H1 (cell line): Measurements from ENCODE around the gene GSC. TPM values are rescaled to one million over a fixed set of nuclear protein-coding genes. Genes with fewer than 3 reads are reported as not detected.

Experiments
- CTCF ChIA-PET: fragments of 300-600 bp; sonication (Branson Sonifier 250); formaldehyde crosslinking; loops from one replicate; lab custom pipeline; 2021; ENCODE audit not compliant: partially characterized antibody; lab: Charles Lee
- POLR2A ChIA-PET: fragments of 300-600 bp; sonication (Branson Sonifier 250); formaldehyde crosslinking; loops from one replicate; lab custom pipeline; 2021; ENCODE audit warnings: inconsistent platforms; ENCODE audit not compliant: partially characterized antibody; lab: Charles Lee
- DNase-seq, 2 experiments: peaks; one replicate each; pipeline versions ENCODE4 v3.0.0 to v3.0.0-alpha.2; 2010 to 2022; ENCODE audit warnings: low spot score in 2 of 2, low read depth in 1 of 2, mixed read lengths in 1 of 2
- FAIRE-seq: peaks from 2 replicates; lab custom pipeline; 2011; peaks lifted over from hg19 to GRCh38; lab: Jason Lieb, UNC
- H2AFZ ChIP-seq: 2 replicates; pipeline ENCODE4 v1.8.1; 2012; ENCODE audit warnings: low read length, inconsistent platforms
- H2AK5ac ChIP-seq: 2 replicates; pipeline ENCODE4 v1.6.1; 2013; ENCODE audit warnings: low read depth, low read length
- H2BK120ac ChIP-seq: replicated peaks from 2 replicates; pipeline ENCODE3; 2013; ENCODE audit warnings: low read depth, low read length, inconsistent platforms
- H2BK12ac ChIP-seq: 2 replicates; pipeline ENCODE4 v1.6.1; 2013; ENCODE audit warnings: low read depth, low read length
- H2BK15ac ChIP-seq: 2 replicates; pipeline ENCODE4 v1.6.1; 2013; ENCODE audit warnings: low read length
- H2BK20ac ChIP-seq: 2 replicates; pipeline ENCODE4 v1.6.1; 2013; ENCODE audit warnings: low read length
- H2BK5ac ChIP-seq: 2 replicates; pipeline ENCODE4 v1.6.1; 2013; ENCODE audit warnings: low read depth, low read length
- H3K14ac ChIP-seq: 2 replicates; pipeline ENCODE4 v1.6.1; 2013; ENCODE audit warnings: inconsistent platforms; ENCODE audit not compliant: insufficient read length
- H3K18ac ChIP-seq: 2 replicates; pipeline ENCODE4 v1.6.1; 2013; ENCODE audit warnings: low read length; ENCODE audit errors: extremely low read depth
- H3K23ac ChIP-seq: 2 replicates; pipeline ENCODE4 v1.6.1; 2013; ENCODE audit warnings: inconsistent platforms; ENCODE audit not compliant: insufficient read length
- H3K23me2 ChIP-seq: 2 replicates; pipeline ENCODE4 v1.6.1; 2013; ENCODE audit warnings: low read depth, low read length
- H3K27ac ChIP-seq: 2 replicates; pipeline ENCODE4 v1.6.1; 2011; ENCODE audit warnings: low read depth, low read length, inconsistent platforms
- H3K27me3 ChIP-seq, 4 experiments: replicated peaks in 1 of 4; 1 replicate in 1 of 4; 2 replicates in 3 of 4; pipeline versions ENCODE4 v1.6.1 to v1.8.1; 2011 to 2013; ENCODE audit warnings: low read length in 3 of 4, mild to moderate bottlenecking in 3 of 4, inconsistent platforms in 2 of 4, mixed read lengths in 2 of 4, moderate library complexity in 1 of 4; ENCODE audit not compliant: control insufficient read depth in 3 of 4, insufficient read depth in 3 of 4; ENCODE audit errors: extremely low read depth in 1 of 4
- H3K36me3 ChIP-seq, 4 experiments: 2 replicates each; pipeline versions ENCODE4 v1.6.1 to v1.8.1; 2011 to 2013; ENCODE audit warnings: mild to moderate bottlenecking in 4 of 4, low read length in 3 of 4, moderate library complexity in 2 of 4, control low read depth in 1 of 4, inconsistent platforms in 1 of 4; ENCODE audit not compliant: insufficient read depth in 4 of 4, control insufficient read depth in 2 of 4
- H3K4ac ChIP-seq: replicated peaks from 2 replicates; pipeline ENCODE3; 2013; ENCODE audit warnings: low read length, low read depth, mixed read lengths, inconsistent platforms; ENCODE audit not compliant: insufficient read length
- H3K4me1 ChIP-seq, 4 experiments: replicated peaks in 1 of 4; 1 replicate in 1 of 4; 2 replicates in 3 of 4; pipeline versions ENCODE4 v1.6.1 to v1.8.1; 2011 to 2013; ENCODE audit warnings: low read length in 3 of 4, inconsistent platforms in 2 of 4, mixed read lengths in 1 of 4; ENCODE audit not compliant: insufficient read depth in 4 of 4, control insufficient read depth in 3 of 4
- H3K4me2 ChIP-seq, 2 experiments: 2 replicates each; pipeline versions ENCODE4 v1.6.1 to v1.8.1; 2011 to 2013; ENCODE audit warnings: low read depth in 2 of 2, low read length in 2 of 2, control low read depth in 1 of 2, inconsistent platforms in 1 of 2, mild to moderate bottlenecking in 1 of 2; ENCODE audit not compliant: insufficient read depth in 1 of 2
- H3K4me3 ChIP-seq, 4 experiments: fragments of 200-600, 300-600 bp in 1 of 4; sonication (generic), shearing (Covaris generic), sonication (Bioruptor Twin) in 1 of 4; 2 replicates each; pipeline versions ENCODE4 v1.5.1 to v1.8.1; 2011 to 2016; ENCODE audit warnings: low read length in 4 of 4, low read depth in 3 of 4, control low read depth in 2 of 4, inconsistent platforms in 2 of 4, mild to moderate bottlenecking in 2 of 4, mixed read lengths in 1 of 4, moderate library complexity in 1 of 4; ENCODE audit not compliant: insufficient read depth in 2 of 4; ENCODE audit errors: extremely low read depth in 1 of 4
- H3K56ac ChIP-seq: replicated peaks from 2 replicates; pipeline ENCODE3; 2013; ENCODE audit warnings: low read depth, mild to moderate bottlenecking, mixed read lengths, low read length, inconsistent platforms; ENCODE audit not compliant: insufficient read length
- H3K79me1 ChIP-seq: 2 replicates; pipeline ENCODE4 v1.6.1; 2013; ENCODE audit warnings: low read depth, low read length, control low read depth
- H3K79me2 ChIP-seq, 2 experiments: 2 replicates each; pipeline versions ENCODE4 v1.6.1 to v1.8.1; 2012 to 2013; ENCODE audit warnings: low read length in 2 of 2, mild to moderate bottlenecking in 2 of 2, inconsistent platforms in 1 of 2; ENCODE audit not compliant: insufficient read depth in 2 of 2, control insufficient read depth in 1 of 2
- H3K9ac ChIP-seq, 4 experiments: replicated peaks in 1 of 4; 1 replicate in 1 of 4; 2 replicates in 3 of 4; pipeline versions ENCODE4 v1.6.1 to v1.8.1; 2011 to 2013; ENCODE audit warnings: low read depth in 3 of 4, low read length in 3 of 4, control low read depth in 2 of 4, mild to moderate bottlenecking in 2 of 4, moderate library complexity in 2 of 4, inconsistent platforms in 1 of 4; ENCODE audit errors: extremely low read depth in 1 of 4
- H3K9me3 ChIP-seq, 2 experiments: 2 replicates each; pipeline versions ENCODE4 v1.6.1 to v1.8.1; 2012 to 2013; ENCODE audit warnings: mild to moderate bottlenecking in 2 of 2, moderate library complexity in 2 of 2, control low read depth in 1 of 2, inconsistent platforms in 1 of 2, low read depth in 1 of 2, low read length in 1 of 2, mixed read lengths in 1 of 2; ENCODE audit not compliant: insufficient read depth in 2 of 2
- H4K20me1 ChIP-seq, 2 experiments: replicated peaks in 1 of 2; 2 replicates each; pipeline versions ENCODE3 to v1.8.1; 2011 to 2013; ENCODE audit warnings: inconsistent platforms in 2 of 2, low read length in 2 of 2, mild to moderate bottlenecking in 1 of 2; ENCODE audit not compliant: insufficient read depth in 2 of 2, control insufficient read depth in 1 of 2
- H4K5ac ChIP-seq: 2 replicates; pipeline ENCODE4 v1.6.1; 2013; ENCODE audit warnings: low read length, low read depth, mixed read lengths, inconsistent platforms; ENCODE audit not compliant: insufficient read length
- H4K8ac ChIP-seq: 2 replicates; pipeline ENCODE4 v1.8.0; 2013; ENCODE audit warnings: mild to moderate bottlenecking, moderate library complexity, low read length, inconsistent platforms; ENCODE audit not compliant: insufficient read depth; ENCODE audit errors: extremely low read depth
- H4K91ac ChIP-seq: replicated peaks from 2 replicates; pipeline ENCODE3; 2013; ENCODE audit warnings: low read length, mixed read lengths, inconsistent platforms; ENCODE audit not compliant: insufficient read length
- CTBP2 ChIP-seq: IDR thresholded peaks from 2 replicates; pipeline ENCODE4 v1.7.0; 2011; ENCODE audit warnings: borderline replicate concordance, mild to moderate bottlenecking, moderate library complexity, mixed read lengths, low read length; ENCODE audit not compliant: insufficient read depth, insufficient read length
- NANOG ChIP-seq: IDR thresholded peaks from 2 replicates; pipeline ENCODE4 v1.6.1; 2011; ENCODE audit warnings: low read length, low read depth, mild to moderate bottlenecking, inconsistent platforms; ENCODE audit not compliant: insufficient read depth, poor library complexity, severe bottlenecking
- YY1 ChIP-seq: IDR thresholded peaks from 2 replicates; pipeline ENCODE4 v1.6.1; 2011; ENCODE audit warnings: low read depth, mild to moderate bottlenecking, low read length
- ZNF274 ChIP-seq: IDR thresholded peaks from 2 replicates; pipeline ENCODE4 v1.7.0; 2012; ENCODE audit warnings: low read length, borderline replicate concordance; ENCODE audit errors: extremely low read depth
- WGBS, 2 experiments: shearing (Covaris generic) in 1 of 2; methylation state at CpG; one replicate each; pipeline versions ENCODE4 v1.1.6 to v1.1.7; 2013 to 2015; ENCODE audit warnings: low lambda C conversion rate in 2 of 2, mixed read lengths in 2 of 2, inconsistent platforms in 1 of 2, low coverage in 1 of 2, missing lambda C conversion rate in 1 of 2; ENCODE audit not compliant: insufficient replicate concordance in 2 of 2, insufficient coverage in 1 of 2, insufficient read length in 1 of 2; ENCODE audit errors: extremely low coverage in 1 of 2, missing lambda C conversion rate in 1 of 2; 5-methylcytosine and 5-hydroxymethylcytosine counted together
- polyA plus RNA-seq, 7 experiments: library from polyadenylated mRNA; depleted of rRNA in 3 of 7; stranded (reverse) in 5 of 7; unstranded in 2 of 7; fragments of >200 nt in 5 of 7; fragments of 200-250 nt in 2 of 7; gene quantifications; 1 replicate in 5 of 7; 2 replicates in 1 of 7; 4 replicates in 1 of 7; pipeline versions ENCODE4 v1.2.1 to v1.2.3, GENCODE V29; 2011 to 2013; ENCODE audit warnings: missing spikeins in 2 of 7, mixed read lengths in 2 of 7
- total RNA-seq: library from RNA; stranded (reverse); fragmentation: NEBNext Ultra II Directional; extraction: Animal tissue kit (Norgen Biotek cat#: 25700); gene quantifications from 2 replicates; pipeline ENCODE4 v1.2.1, GENCODE V29; 2021

Gene GSC
- total and polyA plus RNA-seq, 2 of the 8 experiments (the other 6 are each of a cell fraction or from before 2014, with no cell fraction given), result 0.17 to 0.54 TPM

- H3K9ac ChIP-seq, result no peak overlapping the region
- H3K4me2 ChIP-seq, result no peak overlapping the region
- H3K4me3 ChIP-seq, result no peak overlapping the region
- no peak overlapping the region for H2BK5ac ChIP-seq
- no peak overlapping the region for H2BK20ac ChIP-seq
- H2BK120ac ChIP-seq, result no peak overlapping the region
- no peak overlapping the region for H3K56ac ChIP-seq
- H3K18ac ChIP-seq, result no peak overlapping the region; the same call in 1 of the 2 replicates
- ChIA-PET POLR2A (interaction anchor here (1.3 kb wide), 1 partner anchor 8 kb away, joined by 4 read pairs; no protein-coding TSS in a partner anchor), CTCF (interaction anchor here (1.3 to 6.6 kb wide), 4 partner anchors 12 to 66 kb away, joined by 3 to 38 read pairs (median 5); no protein-coding TSS in a partner anchor)
- no peaks in the 10 kb centered on the region for H3K9me3 ChIP-seq
- H4K20me1 ChIP-seq, result peaks cover 7 to 11% of the 10 kb centered on the region in 2 experiments
- no peak for FAIRE-seq
- no peak overlapping the region for H3K27ac ChIP-seq
- H3K14ac ChIP-seq, result no peak overlapping the region
- 75% methylated on average over 7 of the region's 7 CpGs; no CpG with 5 or more reads in 1 of the 2 experiments for WGBS, 2 experiments
- H3K27me3 ChIP-seq, result peaks cover 44 to 67% (median 57%) of the 10 kb centered on the region in 4 experiments
- peaks cover 4 to 15% (median 10%) of the 10 kb centered on the region in 4 experiments for H3K4me1 ChIP-seq
- H2AFZ ChIP-seq, result no peak overlapping the region
- TF ChIP-seq CTBP2, result no peak
- no peak for TF ChIP-seq ZNF274
- TF ChIP-seq NANOG, result peak; percentile 36
- TF ChIP-seq YY1, result peak; percentile 64
- no peak overlapping the region for H2AK5ac ChIP-seq
- no peak overlapping the region for H2BK12ac ChIP-seq
- H3K79me1 ChIP-seq, result no peaks in the 10 kb centered on the region
- H3K79me2 ChIP-seq, result no peaks in the 10 kb centered on the region
- no peak overlapping the region for H4K8ac ChIP-seq
- peaks cover 6% of the 10 kb centered on the region; the same call in 1 of the 2 replicates for H3K23me2 ChIP-seq
- no peak overlapping the region for H3K4ac ChIP-seq
- no peak overlapping the region for H4K91ac ChIP-seq
- H2BK15ac ChIP-seq, result no peak overlapping the region
- no peak overlapping the region for H4K5ac ChIP-seq
- no peak overlapping the region for H3K23ac ChIP-seq
- H3K36me3 ChIP-seq, result no peaks in the 10 kb centered on the region
- no peak for DNase-seq
Observed at GRCh38 chr14:94764573-94764972, 5.3 kb downstream of the GSC start.
